ENCODE results near the gene E2F8.

E2F8 gene

DNA sequence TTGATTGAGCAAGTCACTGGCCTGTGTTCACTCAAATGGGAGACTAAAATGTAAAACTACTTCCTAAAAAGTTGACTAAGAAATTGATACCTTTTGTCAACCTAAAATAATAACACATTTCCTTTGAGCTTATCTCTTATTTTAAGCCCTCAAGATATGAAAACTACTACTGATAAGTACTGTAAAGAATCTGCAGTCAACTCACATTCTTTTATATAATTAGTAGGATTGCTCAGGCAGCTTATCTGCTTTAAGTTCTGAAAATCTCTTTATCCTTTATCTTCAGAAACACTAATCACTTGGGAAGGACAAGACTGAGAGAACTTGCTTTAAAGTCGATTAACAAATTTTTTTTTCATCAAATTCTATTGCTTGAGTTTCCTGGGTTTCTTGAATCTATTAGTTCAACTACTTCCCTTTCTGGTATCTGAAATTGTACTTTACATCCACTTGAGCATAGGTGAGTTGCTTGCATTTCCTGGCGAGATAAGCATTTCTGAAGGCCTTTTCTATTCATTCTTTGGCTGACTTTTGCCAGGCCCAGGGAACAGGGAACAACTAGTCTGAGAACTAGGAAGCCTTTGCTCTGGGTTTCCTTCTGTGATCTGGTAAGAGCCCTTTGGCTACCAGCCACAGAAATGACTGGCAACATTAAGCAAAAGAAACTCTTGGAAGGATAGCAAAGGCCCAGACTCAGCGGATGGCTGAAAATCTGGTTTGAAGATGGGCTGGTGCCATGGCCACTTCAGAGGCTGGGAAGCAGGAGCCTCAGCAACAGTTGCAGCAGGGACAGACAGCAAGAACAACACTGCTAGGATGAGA lies 19.6 kb downstream of the E2F8 start:
- no peak for DNase-seq (ENCODE audit: low spot score)

DNA sequence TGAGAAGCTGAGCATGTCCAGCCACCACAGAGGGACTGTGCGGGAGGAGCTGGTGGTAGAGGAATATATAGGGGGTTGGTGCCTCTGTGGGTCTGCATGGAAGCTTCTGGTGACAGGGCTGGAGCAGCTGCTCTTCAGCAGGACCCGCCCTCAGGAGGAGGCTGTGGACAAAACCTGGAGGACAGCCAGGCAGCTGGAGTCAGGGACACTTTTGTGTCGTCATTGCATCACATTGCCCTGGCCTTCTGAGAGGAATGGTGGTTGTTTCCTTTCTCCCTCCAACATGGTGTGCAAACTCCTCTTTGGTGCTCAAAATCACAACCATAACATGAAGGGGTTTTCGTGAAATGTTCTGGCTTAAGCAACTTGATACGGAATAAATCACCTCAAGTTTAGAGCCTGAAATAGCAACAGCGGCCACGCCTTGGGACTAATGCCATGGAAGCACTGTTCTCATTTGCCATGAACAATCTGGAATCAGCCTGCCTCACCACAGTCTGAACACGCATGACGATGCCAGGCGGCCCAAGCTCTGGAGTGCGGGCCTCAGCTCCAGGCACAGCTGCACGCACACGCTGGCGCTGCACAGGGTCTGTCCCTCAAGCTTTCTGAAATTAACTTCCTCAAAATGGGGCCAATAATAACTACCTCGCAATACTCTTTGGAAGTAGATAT lies 21.8 kb downstream of the E2F8 start:
- no peak for DNase-seq (ENCODE audit: low spot score)

- DNase-seq (ENCODE audit: low spot score): no peak
These were observed 22.5 kb downstream of the E2F8 start for GRCh38 chr11:19218216-19218615.

DNA sequence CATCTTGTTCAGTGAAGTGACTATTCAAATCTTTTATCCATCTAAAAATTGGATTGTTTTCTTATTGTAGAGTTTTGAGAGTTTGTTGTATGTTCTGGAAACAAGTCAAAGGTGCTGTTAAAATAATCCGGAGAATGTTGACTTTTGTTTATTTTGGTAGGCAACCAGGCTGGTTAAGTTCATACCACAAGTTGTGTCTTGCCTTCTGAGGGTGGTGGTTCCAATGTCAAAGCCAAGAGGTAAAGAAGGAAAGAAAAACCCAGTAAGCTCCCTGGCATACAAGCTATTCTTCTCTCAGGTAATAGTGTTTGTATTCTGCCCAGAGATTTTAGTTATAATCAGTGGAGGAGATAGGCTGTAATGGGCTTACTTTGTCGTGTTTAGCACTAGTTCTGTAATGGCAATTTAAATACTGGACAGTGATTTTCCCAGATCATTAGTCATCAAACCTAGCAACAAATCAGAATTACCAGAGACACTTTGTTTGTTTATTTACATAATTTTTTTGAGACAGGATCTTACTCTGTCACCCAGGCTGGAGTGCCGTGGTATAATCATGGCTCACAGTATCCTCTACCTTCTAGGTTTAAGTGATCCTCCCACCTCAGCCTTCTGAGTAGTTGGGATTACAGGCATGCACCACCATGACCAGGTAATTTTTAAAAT lies 23.9 kb downstream of the E2F8 start:
- DNase-seq (ENCODE audit: low spot score): no peak

- DNase-seq (ENCODE audit: low spot score): no peak
These were observed 24.7 kb downstream of the E2F8 start for GRCh38 chr11:19216021-19216420.

DNA sequence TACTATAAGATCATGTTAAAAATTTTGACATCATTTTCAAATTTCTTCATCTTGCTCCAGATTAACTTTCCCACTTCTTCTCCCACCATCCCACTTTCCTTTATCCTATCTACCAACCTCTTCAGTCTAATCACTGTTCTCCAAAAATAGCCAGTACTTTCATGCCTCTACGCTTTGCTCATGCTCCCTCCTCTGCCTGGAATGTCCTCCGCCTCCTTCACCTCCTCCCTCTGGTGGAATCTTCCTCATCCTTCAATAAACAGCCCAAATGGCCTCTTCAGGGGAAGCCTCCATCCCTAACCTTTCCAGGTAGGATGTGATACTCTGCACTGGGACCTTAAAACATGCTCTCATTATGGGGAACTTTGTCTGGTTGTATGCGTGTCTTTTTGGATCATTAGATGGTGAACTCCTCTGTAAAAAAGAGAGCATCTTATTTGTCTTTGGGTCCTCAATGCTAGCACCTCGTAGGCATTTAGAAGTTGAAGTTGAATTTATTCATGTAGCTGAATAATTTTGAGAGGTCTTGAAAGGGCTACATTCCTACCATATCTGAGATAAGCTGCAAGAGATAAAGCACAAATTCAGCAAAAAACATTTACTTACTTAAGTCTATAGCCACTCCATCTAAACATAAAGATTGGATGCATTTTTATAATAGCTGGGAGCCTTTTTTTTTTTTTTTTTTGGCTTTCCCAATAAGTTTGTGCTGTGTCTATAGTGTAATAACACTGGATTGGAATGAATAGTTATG lies 31.0 kb downstream of the E2F8 start:
- no peak for DNase-seq (ENCODE audit: low spot score)

DNA sequence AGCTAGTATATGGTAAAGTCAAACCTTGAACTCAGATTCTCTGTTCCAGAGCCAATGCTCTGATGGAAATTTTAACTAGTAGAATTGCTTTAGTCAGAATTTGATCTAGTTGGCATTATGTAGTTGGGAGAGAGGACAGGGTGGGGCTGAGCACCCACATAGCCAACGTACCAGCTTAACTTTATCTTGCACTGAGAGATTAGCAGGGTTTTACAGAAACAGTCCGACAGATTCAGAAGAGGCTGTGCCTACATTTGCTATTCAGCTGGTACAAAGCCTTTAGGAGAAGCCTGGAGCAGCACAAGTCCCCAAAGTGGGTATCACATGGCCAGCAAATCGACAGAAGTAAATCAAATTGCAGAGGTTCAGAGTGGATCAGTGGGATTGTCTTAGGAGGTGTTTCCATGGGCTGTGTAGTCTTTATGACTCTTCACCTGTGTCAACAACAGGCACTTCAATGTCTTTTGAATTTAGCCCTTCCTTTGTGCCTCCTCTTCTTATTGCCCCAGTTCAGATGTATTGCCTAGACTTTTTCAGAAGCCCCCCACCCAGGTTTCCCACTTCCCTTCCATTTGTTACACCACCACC lies 31.7 kb downstream of the E2F8 start:
- no peak for DNase-seq (ENCODE audit: low spot score)

DNA sequence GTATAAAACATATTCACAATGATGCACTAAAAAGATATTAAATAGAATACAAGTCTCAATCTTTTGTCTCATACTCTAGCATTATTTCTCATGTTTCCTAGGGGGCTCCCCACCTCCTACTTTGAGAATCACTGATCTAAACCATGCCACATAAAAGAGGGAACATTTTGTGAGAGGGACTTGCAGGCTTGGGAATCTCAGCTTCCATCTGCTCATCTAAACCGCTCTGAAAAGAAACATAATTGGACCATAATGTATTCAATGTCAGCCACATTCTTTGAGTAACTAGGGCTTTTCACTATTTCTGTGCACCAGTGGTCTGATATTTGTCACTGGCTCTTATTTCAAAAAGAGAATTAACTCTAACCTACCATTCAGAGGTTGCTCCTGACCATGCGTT lies 32.6 kb downstream of the E2F8 start:
- no peak for DNase-seq (ENCODE audit: low spot score)

DNA sequence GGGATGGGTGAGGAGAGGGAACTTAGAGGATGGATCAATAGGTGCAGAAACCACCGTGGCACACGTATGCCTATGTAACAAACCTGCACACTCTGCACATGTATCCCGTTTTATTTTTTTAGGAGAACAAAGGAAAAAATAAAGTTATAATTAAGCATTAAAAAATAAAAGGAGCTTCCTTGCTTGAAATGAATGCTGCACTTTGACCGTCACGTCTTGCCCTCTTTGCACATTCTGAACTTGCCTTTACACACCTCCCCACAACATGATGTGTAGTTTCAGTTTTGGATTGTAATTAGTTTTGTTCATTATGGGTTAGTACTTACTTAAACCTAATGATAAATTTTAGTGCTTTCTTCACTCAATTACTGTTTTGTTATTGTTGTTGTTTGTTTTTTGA lies 35.9 kb downstream of the E2F8 start:
- no peak for DNase-seq (ENCODE audit: low spot score)

DNA sequence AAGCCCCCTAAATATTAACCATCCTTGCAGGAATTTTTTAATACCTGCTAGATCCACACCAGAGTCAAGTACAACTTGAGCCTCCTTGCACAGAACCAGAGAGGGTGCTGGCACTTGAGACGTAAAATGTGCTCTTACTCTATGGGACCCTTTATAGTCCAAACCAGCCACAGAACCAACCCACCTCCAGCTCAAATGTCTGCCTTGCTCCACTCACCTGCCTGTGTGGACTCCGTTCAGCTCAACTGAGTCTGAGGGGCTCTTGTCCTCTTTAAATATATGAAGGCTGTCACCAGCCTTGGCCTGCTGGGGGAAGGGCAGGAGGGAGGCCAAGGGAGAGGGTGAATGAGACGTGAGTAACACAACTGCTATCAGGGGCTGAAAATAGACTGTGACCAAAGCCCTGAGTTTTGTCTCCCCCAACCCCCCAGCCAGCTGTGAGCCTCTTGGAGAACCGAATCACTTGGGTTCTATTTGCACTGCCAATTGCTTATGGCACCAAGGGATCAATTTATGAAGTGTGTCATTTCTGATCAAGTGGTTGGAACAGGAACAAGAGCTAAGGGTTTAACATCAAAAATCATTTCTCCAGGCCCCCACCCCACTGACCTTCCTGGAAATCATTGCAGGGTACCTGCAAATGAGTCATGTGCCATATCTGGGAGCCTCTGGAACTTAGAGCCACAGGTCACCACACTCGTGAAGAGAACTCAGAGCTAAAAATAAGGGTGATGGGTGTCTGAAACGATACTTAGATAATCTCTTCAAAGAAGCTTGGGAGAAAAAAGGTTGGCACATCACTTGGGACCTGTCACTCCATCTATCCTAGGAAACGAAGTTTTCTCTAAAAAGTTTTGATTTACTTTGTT lies 38.8 kb downstream of the E2F8 start, which contains the start of gene CSRP3:
CSRP3 (minus strand) TSS at position 247 of the 869 bp plus-strand sequence. CDS start 9,535 bp downstream, outside the sequence.
- DNase-seq (ENCODE audit: low spot score): no peak

DNA sequence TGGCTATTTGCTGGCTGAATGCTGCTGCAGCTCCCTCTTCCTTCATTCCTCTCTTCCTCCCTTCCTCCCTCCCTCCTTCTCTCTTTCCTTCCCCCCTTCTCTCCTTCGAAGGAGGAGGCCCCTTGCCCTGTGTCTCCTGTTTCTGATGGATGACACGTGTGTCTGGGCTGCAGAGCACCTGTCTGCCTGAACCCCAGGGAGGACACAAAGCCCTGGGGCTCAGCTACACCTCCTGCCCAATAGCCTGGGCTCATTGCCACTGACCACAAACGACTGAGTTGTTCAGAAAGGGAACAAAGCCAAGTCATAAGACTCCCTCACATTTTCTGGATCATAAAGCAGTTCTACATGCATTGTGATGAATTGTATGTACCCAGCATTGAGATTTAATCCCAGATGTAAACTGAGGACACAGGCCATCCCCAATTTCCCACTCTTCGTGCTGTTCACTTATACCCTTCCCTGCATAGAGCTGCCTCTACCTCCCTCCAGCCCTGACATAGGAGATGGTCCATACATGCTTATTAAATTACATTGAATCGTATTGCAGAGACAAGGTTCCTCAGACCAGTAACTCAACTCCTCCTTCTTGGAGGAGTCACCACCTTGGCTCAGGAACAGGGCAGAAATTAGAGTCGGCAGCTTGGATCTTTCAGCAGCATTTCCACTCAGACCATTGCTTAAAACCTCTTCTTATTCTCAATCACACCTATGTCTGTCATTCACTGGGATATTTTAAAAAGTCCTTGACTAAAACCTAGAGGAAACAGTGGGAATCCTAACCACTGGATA lies 40.1 kb downstream of the E2F8 start:
- no peak for DNase-seq (ENCODE audit: low spot score)

DNA sequence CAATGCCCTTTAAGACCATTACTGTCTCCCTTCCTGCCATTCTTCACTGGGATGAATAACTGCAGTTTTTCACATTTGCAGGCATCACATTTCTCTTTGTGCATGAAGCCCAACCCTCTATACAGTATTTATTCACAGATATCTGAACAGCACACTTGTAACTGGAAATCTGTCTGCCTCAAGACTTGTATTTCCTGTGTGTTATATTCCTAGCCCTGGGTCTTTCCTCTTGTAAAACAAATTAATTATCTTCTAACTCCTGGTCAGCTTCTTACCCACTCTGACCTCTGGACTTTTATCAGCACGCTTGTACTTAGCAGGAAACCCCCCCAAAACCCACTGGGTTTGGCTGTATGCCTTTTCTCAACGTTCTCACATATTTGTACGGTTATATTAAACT lies 41.0 kb downstream of the E2F8 start:
- DNase-seq (ENCODE audit: low spot score): no peak

DNA sequence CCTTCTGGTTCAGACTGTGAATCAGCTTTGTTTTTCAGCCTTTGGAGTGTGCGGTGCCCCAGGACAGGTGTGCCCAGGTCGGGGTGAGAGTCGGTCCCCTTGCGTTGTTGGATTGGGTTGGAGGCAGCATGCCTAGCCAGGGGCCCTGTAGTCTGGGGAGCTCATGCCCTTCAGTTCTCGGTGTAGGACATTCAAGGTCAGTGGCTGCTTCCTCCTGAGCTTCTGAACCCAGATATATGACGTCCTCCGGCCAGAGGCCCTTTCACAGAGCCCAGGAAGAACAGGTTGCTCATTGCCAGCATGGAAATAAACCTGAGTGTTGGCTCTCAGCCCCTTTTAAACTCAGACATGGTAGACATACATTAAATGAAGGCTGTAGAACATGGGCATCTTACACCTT lies 41.7 kb downstream of the E2F8 start:
- no peak for DNase-seq (ENCODE audit: low spot score)

GRCh38 chr11:19196432-19196831 lies 44.3 kb downstream of the E2F8 start:
- no peak for DNase-seq (ENCODE audit: low spot score)

DNA sequence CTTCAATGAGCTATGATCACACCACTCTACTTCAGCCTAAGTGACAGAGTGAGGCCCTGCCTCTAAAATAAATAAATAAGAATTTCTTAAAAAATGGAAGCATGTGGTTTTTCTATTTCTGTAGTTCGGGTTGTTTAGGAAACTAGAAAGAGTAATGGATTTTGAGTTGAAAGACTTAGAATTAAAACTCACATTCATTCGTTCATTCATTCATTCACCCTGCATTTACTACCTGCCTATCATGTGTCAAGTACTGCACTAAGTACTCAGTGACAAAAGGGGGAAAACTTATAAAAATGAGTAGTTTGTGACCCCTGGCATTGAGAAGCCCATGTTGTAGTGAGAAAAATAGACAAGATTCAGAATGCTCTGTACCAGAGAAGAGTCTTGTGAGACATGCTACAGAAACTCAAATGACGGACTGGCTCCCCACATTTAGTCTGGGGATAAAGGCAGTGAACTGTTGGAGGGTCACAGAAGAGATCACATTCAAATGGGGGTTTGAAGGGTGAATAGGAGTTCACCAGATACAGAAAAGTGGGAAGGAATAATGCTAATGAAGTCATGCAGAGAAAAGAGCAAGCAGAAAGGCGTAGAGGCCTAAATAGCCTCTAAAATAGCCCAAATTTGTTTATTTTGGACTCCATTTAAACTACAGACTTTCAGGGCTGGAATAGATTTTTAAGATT lies 46.0 kb downstream of the E2F8 start:
- DNase-seq (ENCODE audit: low spot score): no peak

GRCh38 chr11:19193916-19194315 lies 46.8 kb downstream of the E2F8 start:
- no peak for DNase-seq (ENCODE audit: low spot score)

DNA sequence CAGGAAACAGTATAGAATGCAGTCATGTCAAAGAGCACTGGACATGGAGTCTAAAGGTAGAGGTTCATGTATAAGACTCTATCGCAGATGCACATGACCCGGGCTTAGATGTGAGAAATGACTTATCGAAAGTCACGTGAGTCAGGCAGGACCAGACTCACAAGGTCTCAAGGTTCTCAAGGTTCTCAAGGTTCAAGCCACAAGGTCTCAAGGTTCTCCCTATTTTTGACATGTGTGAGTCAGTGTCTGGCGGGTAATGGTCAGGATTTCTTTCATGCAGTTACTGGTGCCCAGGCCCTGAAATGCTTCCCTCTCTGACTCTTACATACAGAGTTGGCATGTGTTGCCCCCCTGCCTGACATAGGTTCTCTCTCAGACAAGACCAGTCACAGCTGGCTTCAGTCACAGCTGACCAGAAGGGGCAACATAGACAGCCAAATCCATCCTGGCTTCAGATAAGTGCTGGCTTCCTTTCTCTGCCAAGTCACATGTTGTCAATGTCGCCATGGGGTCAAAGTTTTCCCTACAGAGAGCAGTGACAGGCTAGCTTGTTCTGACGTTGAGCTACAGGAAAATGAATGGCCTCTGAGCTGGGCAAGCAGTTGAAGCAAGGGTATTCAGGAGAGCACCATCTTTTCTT lies 49.1 kb downstream of the E2F8 start:
- no peak for DNase-seq (ENCODE audit: low spot score)

GRCh38 chr11:19187833-19188258 lies 52.9 kb downstream of the E2F8 start:
- no peak for DNase-seq (ENCODE audit: low spot score)
